H9 (cell line): ENCODE measurements around the gene ADAM23. TPM values are rescaled to one million over a fixed set of nuclear protein-coding genes. Genes with fewer than 3 reads are reported as not detected.

ENCODE experiments used
- DNase-seq: peaks from one replicate; pipeline ENCODE4 v3.0.0-alpha.2; 2017
- H2AFZ ChIP-seq: one replicate; pipeline ENCODE4 v1.6.1; 2013; ENCODE audit warnings: mild to moderate bottlenecking, low read length, control low read depth, moderate library complexity
- H2AK5ac ChIP-seq: 2 replicates; pipeline ENCODE4 v1.6.1; 2013; ENCODE audit warnings: low read length, control low read depth, mixed read lengths; ENCODE audit not compliant: insufficient read length
- H2BK120ac ChIP-seq: one replicate; pipeline ENCODE4 v1.6.1; 2013; ENCODE audit warnings: low read depth, mild to moderate bottlenecking, low read length, control low read depth, inconsistent platforms; ENCODE audit not compliant: poor library complexity, severe bottlenecking
- H2BK12ac ChIP-seq: 2 replicates; pipeline ENCODE4 v1.6.1; 2013; ENCODE audit warnings: low read length, control low read depth, mixed read lengths, low read depth; ENCODE audit not compliant: insufficient read length
- H2BK15ac ChIP-seq: 2 replicates; pipeline ENCODE4 v1.6.1; 2013; ENCODE audit warnings: low read depth, low read length, control low read depth
- H2BK20ac ChIP-seq: one replicate; pipeline ENCODE4 v1.6.1; 2013; ENCODE audit warnings: low read depth, mild to moderate bottlenecking, low read length, control low read depth, inconsistent platforms; ENCODE audit not compliant: poor library complexity, severe bottlenecking
- H2BK5ac ChIP-seq: 2 replicates; pipeline ENCODE4 v1.6.1; 2013; ENCODE audit warnings: low read length, control low read depth, mixed read lengths; ENCODE audit not compliant: insufficient read length
- H3K14ac ChIP-seq: 2 replicates; pipeline ENCODE4 v1.6.1; 2013; ENCODE audit warnings: low read length, control low read depth; ENCODE audit not compliant: insufficient read depth
- H3K18ac ChIP-seq: 2 replicates; pipeline ENCODE4 v1.6.1; 2013; ENCODE audit warnings: low read depth, mild to moderate bottlenecking, mixed read lengths, low read length, control low read depth; ENCODE audit not compliant: insufficient read length
- H3K23ac ChIP-seq: 2 replicates; pipeline ENCODE4 v1.6.1; 2013; ENCODE audit warnings: low read length, control low read depth, mixed read lengths, low read depth; ENCODE audit not compliant: insufficient read length
- H3K23me2 ChIP-seq: 2 replicates; pipeline ENCODE4 v1.6.1; 2013; ENCODE audit warnings: low read depth, mild to moderate bottlenecking, mixed read lengths, low read length, control low read depth; ENCODE audit not compliant: insufficient read length, poor library complexity, severe bottlenecking
- H3K27ac ChIP-seq: 2 replicates; pipeline ENCODE4 v1.5.1; 2013; ENCODE audit warnings: low read length, control low read depth, mixed read lengths, low read depth; ENCODE audit not compliant: insufficient read length
- H3K27me3 ChIP-seq: 2 replicates; pipeline ENCODE4 v1.6.1; 2013; ENCODE audit warnings: low read length, control low read depth, inconsistent platforms; ENCODE audit not compliant: insufficient read depth
- H3K4ac ChIP-seq: 2 replicates; pipeline ENCODE4 v1.6.1; 2013; ENCODE audit warnings: low read depth, mild to moderate bottlenecking, control low read depth, inconsistent platforms, low read length, moderate library complexity
- H3K4me1 ChIP-seq: 2 replicates; pipeline ENCODE4 v1.6.1; 2013; ENCODE audit warnings: low read length, control low read depth, inconsistent platforms; ENCODE audit not compliant: insufficient read depth
- H3K4me2 ChIP-seq: 2 replicates; pipeline ENCODE4 v1.6.1; 2013; ENCODE audit warnings: low read length, control low read depth, mixed read lengths; ENCODE audit not compliant: insufficient read length, insufficient read depth
- H3K56ac ChIP-seq: 2 replicates; pipeline ENCODE4 v1.6.1; 2013; ENCODE audit warnings: low read depth, mild to moderate bottlenecking, mixed read lengths, low read length, control low read depth; ENCODE audit not compliant: insufficient read length
- H3K79me1 ChIP-seq: 2 replicates; pipeline ENCODE4 v1.6.1; 2013; ENCODE audit warnings: low read depth, mild to moderate bottlenecking, moderate library complexity, low read length, control low read depth, inconsistent platforms; ENCODE audit not compliant: insufficient read depth, poor library complexity, severe bottlenecking
- H3K79me2 ChIP-seq: 2 replicates; pipeline ENCODE4 v1.6.1; 2013; ENCODE audit warnings: low read length, control low read depth, inconsistent platforms; ENCODE audit not compliant: insufficient read depth
- H3K9ac ChIP-seq: 2 replicates; pipeline ENCODE4 v1.6.1; 2013; ENCODE audit warnings: low read length, control low read depth, mixed read lengths; ENCODE audit not compliant: insufficient read length; ENCODE audit errors: extremely low read depth
- H3K9me3 ChIP-seq: one replicate; pipeline ENCODE4 v1.6.1; 2013; ENCODE audit warnings: low read depth, low read length, inconsistent platforms; ENCODE audit not compliant: control insufficient read depth
- H3T11ph ChIP-seq: one replicate; pipeline ENCODE4 v1.6.1; 2013; ENCODE audit warnings: mild to moderate bottlenecking, low read length, control low read depth, inconsistent platforms
- H4K20me1 ChIP-seq: one replicate; pipeline ENCODE4 v1.6.1; 2013; ENCODE audit not compliant: control insufficient read depth, insufficient read length, insufficient read depth
- H4K5ac ChIP-seq: 2 replicates; pipeline ENCODE4 v1.6.1; 2013; ENCODE audit warnings: low read depth, mild to moderate bottlenecking, mixed read lengths, low read length, control low read depth; ENCODE audit not compliant: insufficient read length
- H4K8ac ChIP-seq: replicated peaks from 2 replicates; pipeline ENCODE4 v1.6.1; 2013; ENCODE audit warnings: low read length, control low read depth, mixed read lengths, low read depth; ENCODE audit not compliant: insufficient read length
- H4K91ac ChIP-seq: 2 replicates; pipeline ENCODE4 v1.6.1; 2013; ENCODE audit warnings: low read depth, mild to moderate bottlenecking, moderate library complexity, mixed read lengths, low read length, control low read depth; ENCODE audit not compliant: insufficient read length
- H3K27ac Mint-ChIP-seq, 3 experiments: 2 replicates in 2 of 3; 3 replicates in 1 of 3; pipeline ENCODE4 v1.8.0; 2020 to 2021; ENCODE audit warnings: mixed read lengths in 3 of 3, mild to moderate bottlenecking in 1 of 3, moderate library complexity in 1 of 3
- H3K27me3 Mint-ChIP-seq: 2 replicates; pipeline ENCODE4 v1.8.0; 2021; ENCODE audit warnings: low read depth, mild to moderate bottlenecking, moderate library complexity, mixed read lengths
- H3K36me3 Mint-ChIP-seq, 3 experiments: 2 replicates in 2 of 3; 3 replicates in 1 of 3; pipeline ENCODE4 v1.8.0; 2020 to 2021; ENCODE audit warnings: low read depth in 3 of 3, mixed read lengths in 3 of 3; ENCODE audit not compliant: insufficient read depth in 1 of 3
- H3K4me1 Mint-ChIP-seq, 2 experiments: 2 replicates each; pipeline ENCODE4 v1.8.0; 2020; ENCODE audit warnings: mixed read lengths in 2 of 2
- H3K4me3 Mint-ChIP-seq, 2 experiments: 2 replicates in 1 of 2; 3 replicates in 1 of 2; pipeline ENCODE4 v1.8.0; 2020 to 2021; ENCODE audit warnings: mild to moderate bottlenecking in 2 of 2, mixed read lengths in 2 of 2, moderate library complexity in 1 of 2
- H3K9me3 Mint-ChIP-seq, 2 experiments: 2 replicates in 1 of 2; 3 replicates in 1 of 2; pipeline ENCODE4 v1.8.0; 2020; ENCODE audit warnings: mild to moderate bottlenecking in 2 of 2, mixed read lengths in 2 of 2, moderate library complexity in 1 of 2
- WGBS: extraction: QIAGEN DNeasy Blood & Tissue Kit; methylation state at CpG from one replicate; pipeline ENCODE4 v1.1.7; 2013; ENCODE audit warnings: missing lambda C conversion rate, low lambda C conversion rate, mixed read lengths; ENCODE audit not compliant: insufficient read length; ENCODE audit errors: extremely low coverage; 5-methylcytosine and 5-hydroxymethylcytosine counted together
- total RNA-seq: library from RNA; stranded (reverse); gene quantifications from 2 replicates; pipeline ENCODE4 v1.2.1, GENCODE V29; 2021
- TF ChIP-seq, protein P1 (sequence below): fragments of 200-600 bp; sonication (generic); conservative IDR thresholded peaks from 3 replicates; pipeline ENCODE4 v1.8.0; 2021; ENCODE audit warnings: antibody characterized with exemption, mild to moderate bottlenecking

ADAM23 gene
- total RNA-seq, 1 experiment from 2014 or later: 21.4 TPM

GRCh38 chr2:206418968-206419367 lies 24.4 kb upstream of the ADAM23 start:
- Histone ChIP-seq H3K56ac (no peak overlapping the region), H3K14ac (no peak overlapping the region), H2BK20ac (no peak overlapping the region), H4K5ac (no peak overlapping the region), H3K4ac (no peak overlapping the region), H2AK5ac (no peak overlapping the region), H2BK15ac (no peak overlapping the region), H2AFZ (no peak overlapping the region), H3K9me3 (no peaks in the 10 kb centered on the region), H3K79me1 (no peaks in the 10 kb centered on the region), H2BK5ac (no peak overlapping the region), H2BK12ac (no peak overlapping the region), H3K23me2 (no peaks in the 10 kb centered on the region), H3T11ph (no peak overlapping the region), H3K27me3 (no peaks in the 10 kb centered on the region), H3K18ac (no peak overlapping the region), H4K20me1 (no peaks in the 10 kb centered on the region), H4K91ac (no peak overlapping the region), H2BK120ac (no peak overlapping the region), H3K4me1 (peaks cover 5% of the 10 kb centered on the region), H3K9ac (no peak overlapping the region), H3K4me2 (no peak overlapping the region), H3K23ac (no peak overlapping the region), H4K8ac (no peak overlapping the region), H3K27ac (no peak overlapping the region), H3K79me2 (no peaks in the 10 kb centered on the region)
- WGBS: no CpG with 5 or more reads among the region's 2 CpGs
- 0 out of 7 replicates have a peak overlapping the region, but pooled peaks of 1 of the 3 experiments have one; percentile 16 for H3K27ac Mint-ChIP-seq
- H3K9me3 Mint-ChIP-seq: peaks cover 15 to 19% of the 10 kb centered on the region in 2 experiments
- H3K4me3 Mint-ChIP-seq: no peak overlapping the region
- peaks cover 3% of the 10 kb centered on the region; the same call in 1 of the 2 replicates for H3K27me3 Mint-ChIP-seq
- peaks cover 2 to 24% (median 11%) of the 10 kb centered on the region in 3 experiments; a peak in 4 of 7 replicates for H3K36me3 Mint-ChIP-seq
- peaks cover 12 to 16% of the 10 kb centered on the region in 2 experiments for H3K4me1 Mint-ChIP-seq
- TF ChIP-seq, protein P1, sequence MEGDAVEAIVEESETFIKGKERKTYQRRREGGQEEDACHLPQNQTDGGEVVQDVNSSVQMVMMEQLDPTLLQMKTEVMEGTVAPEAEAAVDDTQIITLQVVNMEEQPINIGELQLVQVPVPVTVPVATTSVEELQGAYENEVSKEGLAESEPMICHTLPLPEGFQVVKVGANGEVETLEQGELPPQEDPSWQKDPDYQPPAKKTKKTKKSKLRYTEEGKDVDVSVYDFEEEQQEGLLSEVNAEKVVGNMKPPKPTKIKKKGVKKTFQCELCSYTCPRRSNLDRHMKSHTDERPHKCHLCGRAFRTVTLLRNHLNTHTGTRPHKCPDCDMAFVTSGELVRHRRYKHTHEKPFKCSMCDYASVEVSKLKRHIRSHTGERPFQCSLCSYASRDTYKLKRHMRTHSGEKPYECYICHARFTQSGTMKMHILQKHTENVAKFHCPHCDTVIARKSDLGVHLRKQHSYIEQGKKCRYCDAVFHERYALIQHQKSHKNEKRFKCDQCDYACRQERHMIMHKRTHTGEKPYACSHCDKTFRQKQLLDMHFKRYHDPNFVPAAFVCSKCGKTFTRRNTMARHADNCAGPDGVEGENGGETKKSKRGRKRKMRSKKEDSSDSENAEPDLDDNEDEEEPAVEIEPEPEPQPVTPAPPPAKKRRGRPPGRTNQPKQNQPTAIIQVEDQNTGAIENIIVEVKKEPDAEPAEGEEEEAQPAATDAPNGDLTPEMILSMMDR: no peak
- no peak for DNase-seq
